Loucy (cell line): ENCODE results near the gene LCN15.

Experiments used
- CTCF ChIP-seq: fragments of 200-600 bp; sonication (generic); conservative IDR thresholded peaks from 2 replicates; pipeline ENCODE4 v1.5.1; 2014; ENCODE audit warnings: mild to moderate bottlenecking, antibody characterized with exemption, low read length
- EZH2phosphoT487 ChIP-seq: fragments of 200-600 bp; IDR thresholded peaks from 2 replicates; pipeline ENCODE4 v1.6.1; 2018; ENCODE audit warnings: antibody characterized with exemption, mild to moderate bottlenecking, moderate library complexity, borderline replicate concordance

GRCh38 chr9:136805207-136805740 is 41.0 kb upstream of the LCN15 start:
- TF ChIP-seq CTCF (no peak), EZH2phosphoT487 (no peak)
